Neuron (in vitro differentiated cells): ENCODE data around the gene TCIRG1.

ENCODE experiments used
- H2AFZ ChIP-seq: one replicate; pipeline ENCODE4 v1.6.1; 2013; ENCODE audit warnings: low read depth, mild to moderate bottlenecking, inconsistent platforms, low read length, moderate library complexity
- H3K27me3 ChIP-seq: one replicate; pipeline ENCODE4 v1.6.1; 2013; ENCODE audit warnings: low read length; ENCODE audit not compliant: insufficient read depth
- H3K36me3 ChIP-seq: one replicate; pipeline ENCODE4 v1.6.1; 2013; ENCODE audit warnings: low read length; ENCODE audit not compliant: insufficient read depth
- H3K4me1 ChIP-seq: one replicate; pipeline ENCODE4 v1.6.1; 2013; ENCODE audit warnings: low read length; ENCODE audit not compliant: insufficient read depth
- H3K4me3 ChIP-seq: 2 replicates; pipeline ENCODE4 v1.5.1; 2013; ENCODE audit warnings: mild to moderate bottlenecking, low read length, moderate library complexity
- H3K9me3 ChIP-seq: one replicate; pipeline ENCODE4 v1.6.1; 2013; ENCODE audit warnings: low read length

Gene TCIRG1

DNA sequence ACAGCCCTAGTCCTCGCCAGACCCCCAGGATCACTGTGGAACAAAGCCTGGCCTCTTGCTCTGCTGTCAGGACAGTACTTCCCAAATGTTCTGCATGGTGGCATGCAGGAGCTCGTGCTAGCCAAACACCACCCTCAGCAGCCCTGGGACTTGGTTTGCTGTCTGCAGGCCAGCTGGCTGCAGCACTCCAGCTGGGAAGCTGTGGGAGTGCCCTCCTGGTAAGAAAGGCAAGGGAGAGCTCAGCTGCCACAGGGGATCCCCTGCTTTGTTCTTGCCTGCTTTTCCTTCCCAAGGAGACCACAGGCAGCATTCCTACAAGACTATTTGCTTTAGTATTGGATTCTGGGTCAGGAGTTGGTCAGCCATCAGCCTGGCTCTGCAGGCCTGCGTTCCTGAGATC is 27.9 kb downstream of the TCIRG1 start:
- Histone ChIP-seq H2AFZ (no peak overlapping the region), H3K9me3 (no peaks in the 10 kb centered on the region), H3K4me1 (no peaks in the 10 kb centered on the region), H3K27me3 (no peaks in the 10 kb centered on the region), H3K36me3 (peaks cover 86% of the 10 kb centered on the region), H3K4me3 (no peak overlapping the region)

- no peak overlapping the region for H2AFZ ChIP-seq
- no peaks in the 10 kb centered on the region for H3K9me3 ChIP-seq
- H3K4me1 ChIP-seq, result no peaks in the 10 kb centered on the region
- peaks cover 82% of the 10 kb centered on the region for H3K36me3 ChIP-seq
- H3K27me3 ChIP-seq, result no peaks in the 10 kb centered on the region
- H3K4me3 ChIP-seq, result no peak overlapping the region
These were observed 29.2 kb downstream of the TCIRG1 start for GRCh38 chr11:68067991-68068390.

DNA sequence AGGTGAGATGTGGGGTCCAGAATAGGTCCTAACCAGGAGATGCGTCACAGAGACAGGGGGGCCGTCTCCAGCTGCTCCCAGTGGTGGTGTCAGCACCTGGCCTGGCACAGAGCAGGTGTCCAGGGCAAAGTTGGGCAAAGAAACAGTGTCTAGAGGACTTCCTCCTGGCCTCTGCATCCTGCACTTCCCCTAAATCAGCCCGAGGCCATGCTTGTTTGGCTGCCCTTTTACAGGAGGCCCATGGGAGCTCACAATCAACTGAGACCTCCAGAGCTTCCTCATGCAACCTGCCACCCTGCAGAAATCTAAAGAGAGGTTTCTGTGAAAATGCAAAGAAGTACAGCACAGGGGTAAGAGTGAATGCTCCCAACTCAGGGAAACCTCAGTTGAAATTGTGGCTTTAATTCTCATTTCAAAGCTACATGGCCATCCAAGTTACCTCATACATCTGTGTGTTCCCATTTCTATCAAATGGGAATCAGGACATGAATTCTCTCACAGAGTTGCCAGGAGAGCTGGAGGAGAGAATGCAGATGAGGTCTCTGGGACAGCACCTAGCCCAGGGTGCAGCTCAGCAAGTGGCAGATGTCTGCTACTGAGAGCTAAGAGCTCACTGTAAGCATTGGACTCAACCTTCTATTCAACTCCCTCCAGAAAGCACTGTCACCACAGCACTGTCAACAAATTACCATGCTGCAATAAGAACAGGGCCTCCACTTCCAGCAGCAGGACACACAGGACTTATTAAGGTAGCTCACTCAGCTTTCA is 32.6 kb downstream of the TCIRG1 start:
- Histone ChIP-seq H3K4me3 (no peak overlapping the region), H3K4me1 (no peaks in the 10 kb centered on the region), H3K9me3 (no peaks in the 10 kb centered on the region), H3K36me3 (peaks cover 66% of the 10 kb centered on the region), H2AFZ (no peak overlapping the region), H3K27me3 (no peaks in the 10 kb centered on the region)

DNA sequence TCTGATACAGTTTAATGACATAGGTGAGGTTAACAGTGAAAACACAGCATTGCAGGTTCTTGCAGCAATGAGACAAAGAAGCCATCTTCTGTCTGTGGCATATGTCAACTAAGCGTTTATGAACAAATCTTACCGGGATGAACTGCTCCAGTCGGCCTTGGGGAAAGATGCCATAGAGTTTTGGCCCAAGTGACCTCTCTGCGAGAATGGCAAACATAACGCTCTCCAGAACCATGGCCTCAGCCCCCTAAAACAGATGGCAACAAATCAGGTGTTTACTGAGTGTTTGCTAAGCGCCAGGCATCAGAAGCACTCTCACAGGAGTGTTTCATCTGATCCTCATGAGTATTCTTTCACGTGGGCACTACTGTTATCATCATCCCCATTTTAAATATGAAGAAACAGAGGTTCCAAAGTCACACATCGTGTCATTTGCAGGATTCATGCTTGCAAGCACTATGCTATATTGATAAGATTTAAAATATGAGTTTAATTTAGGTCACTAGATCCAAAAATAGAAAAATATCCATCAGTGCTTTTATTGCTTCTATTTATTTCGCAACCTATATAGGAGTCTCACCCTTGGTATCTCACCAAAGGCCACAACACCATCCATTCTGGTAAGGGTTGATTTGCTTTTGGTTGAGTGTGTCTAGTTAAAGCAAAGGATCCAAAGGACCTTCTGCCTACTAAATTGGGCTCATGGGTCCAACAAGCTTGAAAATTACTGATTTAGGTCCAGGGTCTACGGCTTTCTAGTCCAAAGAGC is 35.9 kb downstream of the TCIRG1 start:
- H2AFZ ChIP-seq, result no peak overlapping the region
- no peaks in the 10 kb centered on the region for H3K9me3 ChIP-seq
- peaks cover 41% of the 10 kb centered on the region for H3K36me3 ChIP-seq
- no peak overlapping the region for H3K4me3 ChIP-seq
- H3K27me3 ChIP-seq, result no peaks in the 10 kb centered on the region
- H3K4me1 ChIP-seq, result no peaks in the 10 kb centered on the region

GRCh38 chr11:68076371-68077042 is 37.7 kb downstream of the TCIRG1 start:
- Histone ChIP-seq H3K9me3 (no peaks in the 10 kb centered on the region), H3K36me3 (peaks cover 36% of the 10 kb centered on the region), H2AFZ (no peak overlapping the region), H3K4me3 (no peak overlapping the region), H3K27me3 (no peaks in the 10 kb centered on the region), H3K4me1 (no peaks in the 10 kb centered on the region)

GRCh38 chr11:68077617-68078582 is 39.1 kb downstream of the TCIRG1 start:
- Histone ChIP-seq H3K4me3 (no peak overlapping the region), H3K27me3 (no peaks in the 10 kb centered on the region), H3K4me1 (no peaks in the 10 kb centered on the region), H3K9me3 (no peaks in the 10 kb centered on the region), H2AFZ (no peak overlapping the region), H3K36me3 (peaks cover 31% of the 10 kb centered on the region)

DNA sequence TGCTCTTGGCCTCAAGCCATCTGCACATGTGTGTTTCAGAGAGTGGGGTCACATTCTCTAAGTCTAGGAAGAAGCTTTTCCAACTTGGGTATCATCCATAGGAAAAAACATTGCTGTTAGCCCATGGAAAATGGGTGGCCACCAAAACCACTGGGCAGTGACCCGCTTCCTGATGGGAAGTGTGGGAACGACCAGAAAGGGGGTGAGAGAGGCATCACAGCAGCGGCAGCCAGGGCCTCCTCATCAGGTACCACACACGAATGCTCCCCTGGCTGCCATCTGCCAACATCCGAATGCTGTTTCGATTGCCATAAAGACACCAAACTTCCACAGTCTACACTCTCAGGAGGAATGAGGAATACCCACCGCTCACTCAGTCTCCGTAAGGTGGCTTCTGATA is 42.0 kb downstream of the TCIRG1 start:
- no peaks in the 10 kb centered on the region for H3K9me3 ChIP-seq
- no peaks in the 10 kb centered on the region for H3K4me1 ChIP-seq
- H3K4me3 ChIP-seq, result no peak overlapping the region
- H3K36me3 ChIP-seq, result peaks cover 20% of the 10 kb centered on the region
- H3K27me3 ChIP-seq, result no peaks in the 10 kb centered on the region
- no peak overlapping the region for H2AFZ ChIP-seq

GRCh38 chr11:68081691-68082090 is 42.9 kb downstream of the TCIRG1 start:
- Histone ChIP-seq H3K9me3 (peaks cover 2% of the 10 kb centered on the region), H3K36me3 (peaks cover 20% of the 10 kb centered on the region), H3K4me3 (no peak overlapping the region), H2AFZ (no peak overlapping the region), H3K27me3 (no peaks in the 10 kb centered on the region), H3K4me1 (no peaks in the 10 kb centered on the region)

GRCh38 chr11:68082481-68082880 is 43.7 kb downstream of the TCIRG1 start:
- Histone ChIP-seq H2AFZ (no peak overlapping the region), H3K4me3 (no peak overlapping the region), H3K4me1 (no peaks in the 10 kb centered on the region), H3K36me3 (peaks cover 19% of the 10 kb centered on the region), H3K9me3 (peaks cover 2% of the 10 kb centered on the region), H3K27me3 (no peaks in the 10 kb centered on the region)

GRCh38 chr11:68083517-68083916 is 44.7 kb downstream of the TCIRG1 start:
- Histone ChIP-seq H3K4me3 (no peak overlapping the region), H3K9me3 (peaks cover 2% of the 10 kb centered on the region), H3K36me3 (peaks cover 17% of the 10 kb centered on the region), H2AFZ (no peak overlapping the region), H3K27me3 (no peaks in the 10 kb centered on the region), H3K4me1 (no peaks in the 10 kb centered on the region)

DNA sequence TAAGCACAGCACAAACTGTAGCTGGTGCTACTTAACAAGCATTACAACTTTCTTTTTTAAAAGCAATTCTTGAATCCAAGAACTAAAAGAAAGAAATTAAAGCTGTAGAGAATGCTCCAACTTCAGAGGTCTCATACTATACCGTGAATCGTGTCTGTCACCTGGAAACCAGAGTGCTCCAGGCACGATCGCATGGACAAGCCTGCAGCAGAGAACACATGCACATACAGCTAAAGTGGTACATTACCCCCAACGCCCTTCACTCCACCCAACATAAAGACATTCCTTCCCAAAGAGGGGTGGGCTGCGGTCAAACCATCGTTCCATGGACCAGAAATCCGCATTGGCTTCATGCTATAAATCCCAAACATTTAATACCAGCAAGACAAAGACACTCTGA is 50.9 kb downstream of the TCIRG1 start:
- H3K4me1 ChIP-seq, result peaks cover 6% of the 10 kb centered on the region
- H3K9me3 ChIP-seq, result peaks cover 2% of the 10 kb centered on the region
- H3K4me3 ChIP-seq, result no peak overlapping the region
- peaks cover 3% of the 10 kb centered on the region for H3K36me3 ChIP-seq
- H2AFZ ChIP-seq, result no peak overlapping the region
- no peaks in the 10 kb centered on the region for H3K27me3 ChIP-seq

DNA sequence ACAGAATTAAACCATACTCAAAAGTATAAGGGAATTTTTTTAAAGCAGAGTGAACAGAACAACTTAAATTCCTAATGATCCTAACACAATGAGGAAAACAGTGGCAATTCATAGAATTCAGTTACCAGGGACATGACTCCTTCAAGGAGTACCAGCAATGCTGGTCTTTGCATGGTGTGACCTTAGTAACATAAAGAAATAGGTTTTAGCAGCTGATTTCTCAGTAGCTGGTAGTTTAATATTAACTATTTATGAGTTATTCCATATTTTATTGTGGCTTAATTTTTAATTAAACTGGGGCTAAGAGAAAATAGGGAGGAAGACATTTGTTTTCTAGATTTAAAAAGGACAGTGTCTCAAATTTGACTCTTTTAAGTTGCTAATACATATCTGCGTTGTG is 51.5 kb downstream of the TCIRG1 start:
- peaks cover 6% of the 10 kb centered on the region for H3K4me1 ChIP-seq
- no peak overlapping the region for H2AFZ ChIP-seq
- no peaks in the 10 kb centered on the region for H3K27me3 ChIP-seq
- no peak overlapping the region for H3K4me3 ChIP-seq
- peaks cover 3% of the 10 kb centered on the region for H3K36me3 ChIP-seq
- H3K9me3 ChIP-seq, result peaks cover 2% of the 10 kb centered on the region
